Left ventricle myocardium inferior (tissue), 1 donor: Measurements from ENCODE around the gene ZNF672. TPM values are rescaled to one million over a fixed set of nuclear protein-coding genes. Genes with fewer than 3 reads are reported as not detected.

ENCODE experiments used
- DNase-seq: peaks from one replicate; pipeline ENCODE4 v3.0.0-alpha.2; 2020
- H3K27ac ChIP-seq: fragments of 200-600 bp; replicated peaks from 2 replicates; pipeline ENCODE4 v1.8.0; 2021
- H3K27me3 ChIP-seq: fragments of 200-600 bp; 2 replicates; pipeline ENCODE4 v1.8.0; 2021; ENCODE audit warnings: low read depth
- H3K36me3 ChIP-seq: fragments of 200-600 bp; 2 replicates; pipeline ENCODE4 v1.8.0; 2021
- H3K4me1 ChIP-seq: fragments of 200-600 bp; 2 replicates; pipeline ENCODE4 v1.8.0; 2021
- H3K4me3 ChIP-seq: fragments of 200-600 bp; 2 replicates; pipeline ENCODE4 v1.8.0; 2021; ENCODE audit warnings: mild to moderate bottlenecking, moderate library complexity
- H3K9me3 ChIP-seq: fragments of 200-600 bp; replicated peaks from 2 replicates; pipeline ENCODE4 v1.8.0; 2021
- CTCF ChIP-seq: fragments of 200-600 bp; IDR thresholded peaks from 2 replicates; pipeline ENCODE4 v1.8.0; 2021; ENCODE audit warnings: antibody characterized with exemption, mild to moderate bottlenecking, borderline replicate concordance
- intact Hi-C: fragments of 100-400 bp; cut with micrococcal nuclease; formaldehyde crosslinking; loops from one replicate; pipeline ENCODE4 v1.11.0; 2022
- total RNA-seq: library from RNA; stranded (reverse); fragmentation: NEBNext Ultra II Directional; extraction: Animal tissue kit (Norgen Biotek cat#: 25700); gene quantifications from one replicate; pipeline ENCODE4 v1.2.1, GENCODE V29; 2021
- donor health status: DM: no; HTN: yes; CAD: no; lungs with severe emphysema.

The ZNF672 gene
- total RNA-seq, 1 donor from 2014 or later = 43.1 TPM

GRCh38 chr1:248862998-248863881 lies 25.2 kb downstream of the ZNF672 start:
- peak overlapping the region; percentile 81 for H3K27ac ChIP-seq
- H3K4me3 ChIP-seq = peak overlapping the region; percentile 75
- TF ChIP-seq CTCF = no peak
- intact Hi-C loops = no loop called here
- no peaks in the 10 kb centered on the region for H3K36me3 ChIP-seq
- peak; percentile 89 for DNase-seq
- no peaks in the 10 kb centered on the region for H3K27me3 ChIP-seq
- peaks cover 34% of the 10 kb centered on the region for H3K4me1 ChIP-seq
- no peaks in the 10 kb centered on the region for H3K9me3 ChIP-seq

- no peak for DNase-seq
- Histone ChIP-seq H3K27ac (peak overlapping the region; percentile 95), H3K9me3 (no peaks in the 10 kb centered on the region), H3K4me3 (peak overlapping the region; percentile 75), H3K4me1 (peaks cover 14% of the 10 kb centered on the region), H3K27me3 (no peaks in the 10 kb centered on the region), H3K36me3 (no peaks in the 10 kb centered on the region)
- intact Hi-C loops = no loop called here
- no peak for TF ChIP-seq CTCF
Measured at GRCh38 chr1:248871837-248872401, 33.9 kb downstream of the ZNF672 start.

- no peaks in the 10 kb centered on the region for H3K27me3 ChIP-seq
- peak overlapping the region; percentile 75 for H3K4me3 ChIP-seq
- DNase-seq = peak; percentile 49
- no peaks in the 10 kb centered on the region for H3K36me3 ChIP-seq
- intact Hi-C loops = no loop called here
- TF ChIP-seq CTCF = no peak
- peak overlapping the region; percentile 95 for H3K27ac ChIP-seq
- H3K4me1 ChIP-seq = peaks cover 14% of the 10 kb centered on the region
- H3K9me3 ChIP-seq = no peaks in the 10 kb centered on the region
Measured at GRCh38 chr1:248872752-248873408, 34.9 kb downstream of the ZNF672 start.

GRCh38 chr1:248873409-248873992 lies 35.5 kb downstream of the ZNF672 start:
- H3K27ac ChIP-seq = peak overlapping the region; percentile 95
- peaks cover 14% of the 10 kb centered on the region for H3K4me1 ChIP-seq
- H3K36me3 ChIP-seq = no peaks in the 10 kb centered on the region
- intact Hi-C loops = no loop called here
- DNase-seq = peak; percentile 90
- TF ChIP-seq CTCF = no peak
- no peaks in the 10 kb centered on the region for H3K27me3 ChIP-seq
- no peaks in the 10 kb centered on the region for H3K9me3 ChIP-seq
- H3K4me3 ChIP-seq = peak overlapping the region; percentile 75

- Histone ChIP-seq H3K4me1 (peaks cover 14% of the 10 kb centered on the region), H3K27me3 (no peaks in the 10 kb centered on the region), H3K36me3 (no peaks in the 10 kb centered on the region), H3K9me3 (no peaks in the 10 kb centered on the region), H3K27ac (peak overlapping the region; percentile 95), H3K4me3 (peak overlapping the region; percentile 75)
- intact Hi-C loops = no loop called here
- no peak for TF ChIP-seq CTCF
- DNase-seq = peak; percentile 66
Measured at GRCh38 chr1:248873993-248874533, 36.0 kb downstream of the ZNF672 start.
